GM12873 (cell line): ENCODE measurements around the gene CCT2.

Source experiments
- CTCF ChIP-seq: IDR thresholded peaks from 2 replicates; pipeline ENCODE4 v1.5.1; 2012; ENCODE audit warnings: low read depth, mild to moderate bottlenecking, moderate library complexity, low read length, control low read depth; ENCODE audit not compliant: insufficient read depth; ENCODE audit errors: missing control alignments

Gene CCT2

GRCh38 chr12:69620921-69621320, 35.7 kb downstream of the CCT2 start:
- TF ChIP-seq CTCF, result no peak

- TF ChIP-seq CTCF, result no peak
Measured at GRCh38 chr12:69621551-69621950, 36.3 kb downstream of the CCT2 start.

GRCh38 chr12:69623970-69624369, 38.7 kb downstream of the CCT2 start:
- no peak for TF ChIP-seq CTCF

- TF ChIP-seq CTCF, result no peak
Measured at GRCh38 chr12:69627501-69627900, 42.2 kb downstream of the CCT2 start.

- TF ChIP-seq CTCF, result peak; percentile 37
Measured at GRCh38 chr12:69630191-69630590, 44.9 kb downstream of the CCT2 start.

GRCh38 chr12:69633061-69633460, 47.8 kb downstream of the CCT2 start:
- peak; percentile 46 for TF ChIP-seq CTCF

- peak; percentile 96 for TF ChIP-seq CTCF
Measured at GRCh38 chr12:69639400-69640016, 54.2 kb downstream of the CCT2 start.
